Measurements from ENCODE around the gene TMCC1. TPM values are rescaled to one million over a fixed set of nuclear protein-coding genes. Genes with fewer than 3 reads are reported as not detected.
"Not testable (repeated sequence)": the region's sequence is repeated elsewhere in the genome, so short reads cannot be mapped to it uniquely, and the experiment has no call there.

TMCC1 gene
- total RNA-seq, 1 experiment from 2014 or later = 8.7 TPM

GRCh38 chr3:129687586-129688125 is 205.9 kb downstream of the TMCC1 start:
- DNase-seq (ENCODE audit: low read depth) = no peak

GRCh38 chr3:129686941-129687340 is 206.6 kb downstream of the TMCC1 start:
- no peak for DNase-seq (ENCODE audit: low read depth)

GRCh38 chr3:129684270-129684669 is 209.2 kb downstream of the TMCC1 start:
- DNase-seq (ENCODE audit: low read depth) = no peak

- DNase-seq (ENCODE audit: low read depth) = no peak
Measured at GRCh38 chr3:129683201-129683600, 210.3 kb downstream of the TMCC1 start.

GRCh38 chr3:129676985-129677384 is 216.5 kb downstream of the TMCC1 start:
- DNase-seq (ENCODE audit: low read depth) = no peak

- not testable (repeated sequence) for DNase-seq (ENCODE audit: low read depth)
Measured at GRCh38 chr3:129674798-129675123, 218.8 kb downstream of the TMCC1 start.

- no peak for DNase-seq (ENCODE audit: low read depth)
Measured at GRCh38 chr3:129673897-129674797, 219.4 kb downstream of the TMCC1 start.

- DNase-seq (ENCODE audit: low read depth) = no peak
Measured at GRCh38 chr3:129673012-129673411, 220.5 kb downstream of the TMCC1 start.

- no peak for DNase-seq (ENCODE audit: low read depth)
Measured at GRCh38 chr3:129672412-129672811, 221.1 kb downstream of the TMCC1 start.

GRCh38 chr3:129665024-129665768 is 228.3 kb downstream of the TMCC1 start:
- DNase-seq (ENCODE audit: low read depth) = peak; percentile 73

- DNase-seq (ENCODE audit: low read depth) = peak; percentile 28
Measured at GRCh38 chr3:129663930-129664646, 229.4 kb downstream of the TMCC1 start.

GRCh38 chr3:129663045-129663446 is 230.5 kb downstream of the TMCC1 start:
- peak; percentile 63 for DNase-seq (ENCODE audit: low read depth)

GRCh38 chr3:129662191-129662608 is 231.3 kb downstream of the TMCC1 start:
- no peak for DNase-seq (ENCODE audit: low read depth)

GRCh38 chr3:129661766-129662165 is 231.7 kb downstream of the TMCC1 start:
- DNase-seq (ENCODE audit: low read depth) = no peak

- DNase-seq (ENCODE audit: low read depth) = no peak
Measured at GRCh38 chr3:129658110-129658843, 235.2 kb downstream of the TMCC1 start.

GRCh38 chr3:129657261-129658046 is 236.1 kb downstream of the TMCC1 start:
- DNase-seq (ENCODE audit: low read depth) = no peak

GRCh38 chr3:129656659-129657247 is 236.8 kb downstream of the TMCC1 start:
- no peak for DNase-seq (ENCODE audit: low read depth)

GRCh38 chr3:129655291-129655700 is 238.2 kb downstream of the TMCC1 start:
- DNase-seq (ENCODE audit: low read depth) = no peak

GRCh38 chr3:129654131-129654530 is 239.4 kb downstream of the TMCC1 start:
- DNase-seq (ENCODE audit: low read depth) = no peak

GRCh38 chr3:129653019-129653418 is 240.5 kb downstream of the TMCC1 start:
- no peak for DNase-seq (ENCODE audit: low read depth)
